Measurements from ENCODE around the gene HTR3D.

The HTR3D gene, protein sequence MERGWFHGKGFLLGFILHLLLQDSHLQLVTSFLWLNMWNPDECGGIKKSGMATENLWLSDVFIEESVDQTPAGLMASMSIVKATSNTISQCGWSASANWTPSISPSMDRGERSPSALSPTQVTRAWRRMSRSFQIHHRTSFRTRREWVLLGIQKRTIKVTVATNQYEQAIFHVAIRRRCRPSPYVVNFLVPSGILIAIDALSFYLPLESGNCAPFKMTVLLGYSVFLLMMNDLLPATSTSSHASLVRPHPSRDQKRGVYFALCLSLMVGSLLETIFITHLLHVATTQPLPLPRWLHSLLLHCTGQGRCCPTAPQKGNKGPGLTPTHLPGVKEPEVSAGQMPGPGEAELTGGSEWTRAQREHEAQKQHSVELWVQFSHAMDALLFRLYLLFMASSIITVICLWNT

DNA sequence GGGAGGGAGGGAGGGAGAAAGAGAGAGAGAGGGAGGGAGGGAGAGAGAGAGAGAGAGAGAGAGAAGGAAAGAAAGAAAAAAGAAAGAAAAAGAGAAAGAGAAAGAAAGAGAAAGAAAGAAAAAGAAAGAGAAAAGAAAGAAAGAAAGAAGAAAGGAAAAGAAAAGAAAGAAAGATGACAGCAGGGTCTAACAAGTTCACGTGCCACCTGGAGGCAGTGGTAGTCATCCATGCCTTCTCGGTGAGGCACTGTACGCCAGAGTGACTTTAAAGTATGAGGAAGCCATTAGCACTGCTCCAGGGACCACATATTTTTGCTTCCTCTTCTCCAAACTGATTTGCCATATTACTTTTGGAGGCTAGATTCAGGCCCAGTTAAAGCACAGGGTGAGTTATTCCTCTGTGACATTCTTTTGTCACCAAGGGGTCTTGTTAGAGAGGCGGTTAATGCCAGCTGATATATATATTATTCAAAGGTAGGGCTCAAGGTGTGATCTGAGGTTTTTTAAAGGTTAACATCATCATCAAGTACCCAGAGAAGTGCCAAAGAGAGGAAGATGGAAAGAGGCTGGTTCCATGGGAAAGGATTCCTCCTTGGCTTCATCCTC, at the start of gene HTR3D:
Gene HTR3D, plus strand, starts transcription at position 556 of the 606 bp plus-strand sequence. Its CDS starts 0 bp downstream, at position 556.
- no peak within 1 kb of the TSS for H3K27ac ChIP-seq
- no peak for TF ChIP-seq ZFX (IDR thresholded peaks at IDR 0.05)
- TF ChIP-seq, protein P1, sequence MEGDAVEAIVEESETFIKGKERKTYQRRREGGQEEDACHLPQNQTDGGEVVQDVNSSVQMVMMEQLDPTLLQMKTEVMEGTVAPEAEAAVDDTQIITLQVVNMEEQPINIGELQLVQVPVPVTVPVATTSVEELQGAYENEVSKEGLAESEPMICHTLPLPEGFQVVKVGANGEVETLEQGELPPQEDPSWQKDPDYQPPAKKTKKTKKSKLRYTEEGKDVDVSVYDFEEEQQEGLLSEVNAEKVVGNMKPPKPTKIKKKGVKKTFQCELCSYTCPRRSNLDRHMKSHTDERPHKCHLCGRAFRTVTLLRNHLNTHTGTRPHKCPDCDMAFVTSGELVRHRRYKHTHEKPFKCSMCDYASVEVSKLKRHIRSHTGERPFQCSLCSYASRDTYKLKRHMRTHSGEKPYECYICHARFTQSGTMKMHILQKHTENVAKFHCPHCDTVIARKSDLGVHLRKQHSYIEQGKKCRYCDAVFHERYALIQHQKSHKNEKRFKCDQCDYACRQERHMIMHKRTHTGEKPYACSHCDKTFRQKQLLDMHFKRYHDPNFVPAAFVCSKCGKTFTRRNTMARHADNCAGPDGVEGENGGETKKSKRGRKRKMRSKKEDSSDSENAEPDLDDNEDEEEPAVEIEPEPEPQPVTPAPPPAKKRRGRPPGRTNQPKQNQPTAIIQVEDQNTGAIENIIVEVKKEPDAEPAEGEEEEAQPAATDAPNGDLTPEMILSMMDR (conservative IDR thresholded peaks at IDR 0.05) = no peak

DNA sequence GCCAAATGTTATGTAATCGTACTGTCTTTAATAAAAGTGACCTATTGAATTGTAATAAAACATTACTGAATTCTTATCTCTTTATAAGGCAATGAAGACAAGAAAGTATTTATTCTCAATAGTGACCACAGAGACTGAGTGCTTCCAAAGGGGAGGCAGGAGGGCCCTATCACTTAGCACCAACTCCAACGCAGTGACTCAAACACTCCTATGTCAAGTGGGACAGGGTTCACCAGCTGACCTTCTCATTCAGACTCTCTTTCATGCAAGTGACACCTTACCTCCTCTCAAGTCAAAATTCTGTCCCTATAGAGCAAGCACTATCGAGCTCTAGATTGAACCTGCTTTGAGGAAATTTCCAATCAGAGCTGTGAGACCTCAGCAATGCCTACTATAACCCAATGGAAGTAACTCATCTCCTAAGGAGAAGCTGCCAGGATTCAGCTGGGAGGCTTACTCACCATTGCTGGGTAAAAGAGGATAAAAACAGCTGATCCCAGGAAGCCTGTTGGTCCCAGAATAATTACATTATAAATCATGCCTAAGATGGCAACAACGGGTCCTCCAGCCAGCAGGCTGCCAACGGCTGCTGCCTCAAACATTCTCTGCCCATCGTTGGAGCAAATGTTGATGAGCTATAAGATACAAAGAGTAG, 49.4 kb upstream of the HTR3D start:
- no peak for TF ChIP-seq ZFX (IDR thresholded peaks at IDR 0.05)
- TF ChIP-seq, protein P1 (conservative IDR thresholded peaks at IDR 0.05) = no peak
- 0 out of 2 replicates have a peak overlapping the region, but pooled peaks have one; percentile 15 for H3K27ac ChIP-seq

DNA sequence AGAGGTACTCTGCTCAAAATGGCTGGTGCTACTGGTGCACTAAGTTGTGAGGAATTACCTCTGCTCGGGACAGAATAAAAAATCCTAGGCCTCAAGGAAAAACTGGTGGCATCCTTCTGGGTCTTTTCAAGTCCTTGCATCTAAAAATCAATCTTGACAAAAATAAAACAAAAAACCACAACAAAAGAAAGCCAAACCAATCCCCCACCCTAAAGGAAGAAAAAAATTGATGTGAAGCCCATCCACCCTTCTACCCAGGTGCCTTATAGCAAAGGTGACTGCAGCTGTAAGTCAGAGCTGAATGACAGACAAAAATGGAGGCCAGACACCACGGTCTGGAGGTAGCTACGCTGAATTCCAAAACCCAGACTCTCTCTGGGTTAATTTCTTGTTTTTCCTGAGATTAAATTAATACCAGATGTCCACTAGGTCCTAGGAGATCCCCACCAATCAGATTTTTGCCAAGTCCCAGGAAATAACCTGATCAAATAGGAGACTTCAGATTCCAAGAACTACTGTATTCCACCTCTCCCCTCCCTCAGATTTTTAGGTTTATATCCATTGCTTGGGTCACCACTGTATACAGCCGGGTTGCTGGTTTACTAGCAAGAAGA, 47.3 kb upstream of the HTR3D start:
- peak overlapping the region; percentile 90 for H3K27ac ChIP-seq
- no peak for TF ChIP-seq ZFX (IDR thresholded peaks at IDR 0.05)
- TF ChIP-seq, protein P1 (conservative IDR thresholded peaks at IDR 0.05) = no peak

DNA sequence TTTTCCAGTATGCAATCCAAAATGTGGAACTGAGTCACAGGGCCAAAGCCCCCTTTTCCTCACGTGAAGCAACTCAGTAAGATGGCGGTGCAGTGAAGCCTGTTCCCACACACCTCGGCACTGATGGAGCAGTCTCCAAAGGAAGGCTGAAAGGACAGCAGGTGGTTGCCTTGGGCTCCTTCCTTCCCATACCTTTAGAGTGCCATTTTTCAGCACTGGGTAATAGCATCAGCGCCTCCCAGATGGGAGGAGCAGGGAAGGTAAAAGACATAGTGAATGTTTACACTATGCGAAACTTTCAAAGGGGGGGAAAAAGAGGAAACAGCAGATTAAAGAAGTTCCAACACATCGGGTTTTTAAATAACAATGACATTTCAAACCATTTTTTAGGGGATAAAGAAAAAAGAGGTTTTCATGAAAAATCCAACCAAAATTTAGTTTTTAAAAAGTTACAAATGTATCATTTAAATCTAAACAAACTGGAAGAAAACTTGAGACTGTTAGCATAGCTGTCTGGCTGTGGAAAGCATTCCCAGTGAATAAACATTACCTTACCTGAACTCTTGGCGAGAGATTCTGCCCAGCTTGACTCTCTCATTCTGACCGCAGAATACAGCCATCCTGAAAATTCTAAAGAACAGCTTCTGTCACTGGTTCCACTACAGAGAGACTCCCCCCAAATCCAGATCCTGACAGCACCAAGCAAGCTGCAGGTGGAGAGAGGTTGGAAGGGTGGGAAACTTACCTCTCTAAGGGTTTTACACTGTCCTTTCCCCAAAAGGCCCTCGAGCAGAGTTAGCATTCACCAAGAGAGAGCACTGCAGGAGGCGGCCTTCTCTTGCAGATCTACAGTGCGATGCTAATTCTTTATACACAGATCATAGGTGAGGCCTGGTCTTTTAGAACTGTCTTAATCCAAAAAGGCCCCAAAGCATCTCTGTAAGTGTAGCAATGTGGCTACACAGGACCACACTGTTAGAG, 46.5 kb upstream of the HTR3D start:
- H3K27ac ChIP-seq = peak overlapping the region; percentile 90
- TF ChIP-seq, protein P1 (conservative IDR thresholded peaks at IDR 0.05) = no peak
- 0 out of 2 replicates have a peak, but pooled peaks have one; percentile 42 for TF ChIP-seq ZFX (IDR thresholded peaks at IDR 0.05)

DNA sequence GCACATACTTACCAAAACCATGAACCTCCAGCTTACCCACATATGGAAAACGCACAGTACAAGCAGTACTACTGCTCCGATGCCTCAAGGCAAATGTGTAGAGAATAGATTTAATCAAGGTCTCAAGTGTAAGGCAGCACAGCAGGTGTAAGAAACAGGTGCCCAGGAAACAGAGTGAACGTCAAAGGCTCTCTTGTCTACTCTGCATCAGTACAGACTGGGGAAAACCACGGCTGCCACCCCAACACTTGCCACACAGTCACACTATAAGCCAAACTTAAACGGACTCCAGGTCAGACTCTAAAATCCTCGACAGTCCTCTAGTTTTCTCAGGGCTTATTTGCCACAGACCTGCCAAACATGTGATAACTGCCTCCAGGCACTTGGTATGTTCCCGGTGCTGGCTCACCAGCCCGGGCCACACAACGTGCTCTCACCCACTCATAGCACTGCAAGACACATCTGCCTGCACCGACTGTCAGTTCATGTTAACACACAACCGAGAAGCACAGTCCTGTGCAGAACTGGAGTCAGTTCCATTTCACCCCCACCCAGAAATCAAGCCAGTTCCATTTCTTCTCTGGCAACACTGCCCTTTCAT, 44.4 kb upstream of the HTR3D start:
- peak overlapping the region; percentile 24; the same call in 1 of the 2 replicates for H3K27ac ChIP-seq
- TF ChIP-seq, protein P1 (conservative IDR thresholded peaks at IDR 0.05) = no peak
- TF ChIP-seq ZFX (IDR thresholded peaks at IDR 0.05) = no peak

DNA sequence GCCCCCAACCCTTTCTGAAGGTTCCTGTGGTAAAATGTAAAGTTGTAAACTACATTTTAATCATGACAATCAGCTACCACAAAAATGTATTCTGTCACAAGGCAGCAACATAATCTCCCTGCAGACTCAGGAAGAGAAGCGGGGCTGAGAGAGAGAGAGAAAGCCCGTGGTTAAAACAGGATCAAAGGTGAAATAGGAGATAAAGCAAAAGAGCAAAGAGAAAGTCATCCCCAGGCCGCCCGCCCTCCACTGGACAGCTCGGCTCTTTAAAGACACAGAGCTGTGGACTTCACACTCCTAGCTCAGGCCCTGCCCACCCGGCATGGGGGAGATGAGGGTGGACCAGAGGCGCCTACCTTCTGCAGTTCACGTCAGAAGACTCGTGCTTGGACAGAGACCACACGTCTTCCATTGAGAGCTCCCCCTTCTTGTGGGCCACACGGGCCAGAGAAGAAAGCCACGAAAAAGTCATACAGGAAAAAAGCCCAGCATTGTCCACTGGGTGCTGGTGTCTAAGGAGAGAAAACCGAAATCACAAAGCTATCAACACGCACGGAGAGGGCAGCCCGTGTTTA, 43.2 kb upstream of the HTR3D start:
- no peak for TF ChIP-seq ZFX (IDR thresholded peaks at IDR 0.05)
- TF ChIP-seq, protein P1 (conservative IDR thresholded peaks at IDR 0.05) = no peak
- H3K27ac ChIP-seq = no peak overlapping the region
